Tibial nerve (tissue), 4 donors: ENCODE results near the gene LIPG.

Source experiments
- EP300 ChIP-seq, 2 donors: sonication (generic); formaldehyde crosslinking; IDR thresholded peaks; one replicate each; pipeline ENCODE4 v1.6.1; 2017; ENCODE audit warnings: antibody characterized with exemption in 2 of 2, mild to moderate bottlenecking in 1 of 2
- POLR2A ChIP-seq, 2 donors: fragments of 450-650 bp; IDR thresholded peaks; one replicate each; pipeline ENCODE4 v1.6.1; 2017; ENCODE audit warnings: antibody characterized with exemption in 2 of 2, mild to moderate bottlenecking in 2 of 2, moderate library complexity in 2 of 2
- TF ChIP-seq, protein P1 (sequence below), 5 experiments: fragments of 200-600 bp in 3 of 5; fragments of 450-650 bp in 2 of 5; sonication (generic) in 3 of 5; IDR thresholded peaks; one replicate each; pipeline ENCODE4 v1.5.1; 2016 to 2019; ENCODE audit warnings: antibody characterized with exemption in 5 of 5, mild to moderate bottlenecking in 3 of 5, moderate library complexity in 2 of 5

DNA sequence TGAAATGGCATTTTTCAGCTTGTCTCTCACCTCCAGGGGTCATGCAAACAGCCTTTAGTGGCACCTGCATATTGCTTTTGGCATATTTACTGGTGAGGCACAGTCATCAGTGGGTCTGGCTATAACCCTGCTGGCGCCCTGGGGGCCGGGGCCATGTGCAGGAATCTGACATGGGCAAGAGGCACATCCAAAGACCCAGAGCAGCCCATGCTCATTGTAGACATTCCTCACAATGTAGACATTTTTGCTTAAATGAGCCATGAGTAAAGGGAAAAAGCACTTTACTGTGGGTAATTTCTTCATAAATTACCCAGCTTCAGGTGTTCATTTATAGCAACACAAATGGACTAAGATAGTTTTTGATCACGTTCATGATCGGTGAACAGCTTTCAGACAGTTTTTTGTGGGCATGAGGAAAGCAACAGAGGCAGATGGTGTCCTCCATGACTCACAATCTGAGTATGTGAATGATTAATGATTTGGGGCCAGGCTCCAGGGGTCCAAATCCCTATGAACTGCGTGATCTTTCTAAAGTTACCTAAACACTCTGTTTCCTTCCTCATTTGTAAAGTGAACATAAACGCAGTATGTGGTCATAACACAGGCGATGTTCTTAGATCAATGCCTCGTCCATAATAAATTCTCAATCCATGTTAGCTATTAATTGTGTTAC, 85.8 kb downstream of the LIPG start:
- no peak for TF ChIP-seq POLR2A (IDR thresholded peaks at IDR 0.05)
- TF ChIP-seq, protein P1, sequence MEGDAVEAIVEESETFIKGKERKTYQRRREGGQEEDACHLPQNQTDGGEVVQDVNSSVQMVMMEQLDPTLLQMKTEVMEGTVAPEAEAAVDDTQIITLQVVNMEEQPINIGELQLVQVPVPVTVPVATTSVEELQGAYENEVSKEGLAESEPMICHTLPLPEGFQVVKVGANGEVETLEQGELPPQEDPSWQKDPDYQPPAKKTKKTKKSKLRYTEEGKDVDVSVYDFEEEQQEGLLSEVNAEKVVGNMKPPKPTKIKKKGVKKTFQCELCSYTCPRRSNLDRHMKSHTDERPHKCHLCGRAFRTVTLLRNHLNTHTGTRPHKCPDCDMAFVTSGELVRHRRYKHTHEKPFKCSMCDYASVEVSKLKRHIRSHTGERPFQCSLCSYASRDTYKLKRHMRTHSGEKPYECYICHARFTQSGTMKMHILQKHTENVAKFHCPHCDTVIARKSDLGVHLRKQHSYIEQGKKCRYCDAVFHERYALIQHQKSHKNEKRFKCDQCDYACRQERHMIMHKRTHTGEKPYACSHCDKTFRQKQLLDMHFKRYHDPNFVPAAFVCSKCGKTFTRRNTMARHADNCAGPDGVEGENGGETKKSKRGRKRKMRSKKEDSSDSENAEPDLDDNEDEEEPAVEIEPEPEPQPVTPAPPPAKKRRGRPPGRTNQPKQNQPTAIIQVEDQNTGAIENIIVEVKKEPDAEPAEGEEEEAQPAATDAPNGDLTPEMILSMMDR (IDR thresholded peaks at IDR 0.05) = no peak
- TF ChIP-seq EP300 (IDR thresholded peaks at IDR 0.05) = no peak
